ENCODE measurements around the gene CCDC91. TPM values are rescaled to one million over a fixed set of nuclear protein-coding genes. Genes with fewer than 3 reads are reported as not detected.
A peak's percentile ranks its signal among the peaks of the same experiment; 100 is the strongest.

The CCDC91 gene
- total and polyA plus RNA-seq, 2 donors (not counting 1 experiment from before 2014, with no cell fraction given), result 23.9 to 47.6 TPM

- Histone ChIP-seq H3K4me2 (ENCODE audit: extremely low read depth, insufficient read depth, low read length) (no peak overlapping the region), H4K20me1 (ENCODE audit: control insufficient read depth, extremely low read depth, insufficient read depth, low read length) (no peaks in the 10 kb centered on the region), H3K4me3 (replicated peaks in 1 of 4; ENCODE audit: control extremely low read depth in 1 of 4, insufficient read depth in 1 of 4, low read depth in 3 of 4, low read length in 4 of 4) (no peak overlapping the region), H3K27ac (ENCODE audit: insufficient read depth, low read length) (no peak overlapping the region), H3K79me2 (ENCODE audit: control insufficient read depth, insufficient read depth, low read length) (no peaks in the 10 kb centered on the region), H3K9me3 (ENCODE audit: control insufficient read depth, insufficient read depth, low read depth, low read length) (no peaks in the 10 kb centered on the region), H3K9ac (ENCODE audit: insufficient read depth, low read length) (no peak overlapping the region), H3K36me3 (ENCODE audit: control insufficient read depth, insufficient read depth, low read length) (no peaks in the 10 kb centered on the region), H3K27me3 (ENCODE audit: control insufficient read depth, insufficient read depth, low read length) (no peaks in the 10 kb centered on the region), H3K4me1 (ENCODE audit: control insufficient read depth, extremely low read depth, insufficient read depth, low read length) (no peaks in the 10 kb centered on the region), H2AFZ (ENCODE audit: low read length) (no peak overlapping the region)
- TF ChIP-seq, protein P1, sequence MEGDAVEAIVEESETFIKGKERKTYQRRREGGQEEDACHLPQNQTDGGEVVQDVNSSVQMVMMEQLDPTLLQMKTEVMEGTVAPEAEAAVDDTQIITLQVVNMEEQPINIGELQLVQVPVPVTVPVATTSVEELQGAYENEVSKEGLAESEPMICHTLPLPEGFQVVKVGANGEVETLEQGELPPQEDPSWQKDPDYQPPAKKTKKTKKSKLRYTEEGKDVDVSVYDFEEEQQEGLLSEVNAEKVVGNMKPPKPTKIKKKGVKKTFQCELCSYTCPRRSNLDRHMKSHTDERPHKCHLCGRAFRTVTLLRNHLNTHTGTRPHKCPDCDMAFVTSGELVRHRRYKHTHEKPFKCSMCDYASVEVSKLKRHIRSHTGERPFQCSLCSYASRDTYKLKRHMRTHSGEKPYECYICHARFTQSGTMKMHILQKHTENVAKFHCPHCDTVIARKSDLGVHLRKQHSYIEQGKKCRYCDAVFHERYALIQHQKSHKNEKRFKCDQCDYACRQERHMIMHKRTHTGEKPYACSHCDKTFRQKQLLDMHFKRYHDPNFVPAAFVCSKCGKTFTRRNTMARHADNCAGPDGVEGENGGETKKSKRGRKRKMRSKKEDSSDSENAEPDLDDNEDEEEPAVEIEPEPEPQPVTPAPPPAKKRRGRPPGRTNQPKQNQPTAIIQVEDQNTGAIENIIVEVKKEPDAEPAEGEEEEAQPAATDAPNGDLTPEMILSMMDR (conservative IDR thresholded peaks at IDR 0.05 in 1 of 2, IDR thresholded peaks at IDR 0.05 in 1 of 2; ENCODE audit: low read depth in 1 of 2, low read length in 2 of 2), result no peak
- TF ChIP-seq EZH2 (IDR thresholded peaks at IDR 0.05; ENCODE audit: low read length, missing control alignments), result no peak
- peak in 1 of 2 donors; percentile 55 for DNase-seq (ENCODE audit: low read depth in 2 of 2)
Observed at GRCh38 chr12:28486521-28486920, 296.3 kb downstream of the CCDC91 start.

GRCh38 chr12:28489246-28489645 is 299.0 kb downstream of the CCDC91 start:
- no peak overlapping the region for H3K9ac ChIP-seq (ENCODE audit: insufficient read depth, low read length)
- DNase-seq (ENCODE audit: low read depth in 2 of 2), result peak in 1 of 2 donors; percentile 78

GRCh38 chr12:28497889-28498411 is 307.7 kb downstream of the CCDC91 start:
- H3K9me3 ChIP-seq (ENCODE audit: control insufficient read depth, insufficient read depth, low read depth, low read length), result no peaks in the 10 kb centered on the region
- H3K27ac ChIP-seq (ENCODE audit: insufficient read depth, low read length), result no peak overlapping the region
- no peak overlapping the region for H3K4me2 ChIP-seq (ENCODE audit: extremely low read depth, insufficient read depth, low read length)
- H3K79me2 ChIP-seq (ENCODE audit: control insufficient read depth, insufficient read depth, low read length), result no peaks in the 10 kb centered on the region
- no peak overlapping the region for H2AFZ ChIP-seq (ENCODE audit: low read length)
- no peak overlapping the region for H3K9ac ChIP-seq (ENCODE audit: insufficient read depth, low read length)
- peak; percentile 25 to 65 for DNase-seq (ENCODE audit: low read depth in 2 of 2)
- H4K20me1 ChIP-seq (ENCODE audit: control insufficient read depth, extremely low read depth, insufficient read depth, low read length), result no peaks in the 10 kb centered on the region
- no peaks in the 10 kb centered on the region for H3K36me3 ChIP-seq (ENCODE audit: control insufficient read depth, insufficient read depth, low read length)
- no peak overlapping the region for H3K4me3 ChIP-seq (replicated peaks in 1 of 4; ENCODE audit: control extremely low read depth in 1 of 4, insufficient read depth in 1 of 4, low read depth in 3 of 4, low read length in 4 of 4)
- H3K4me1 ChIP-seq (ENCODE audit: control insufficient read depth, extremely low read depth, insufficient read depth, low read length), result peaks cover 2% of the 10 kb centered on the region
- TF ChIP-seq, protein P1 (conservative IDR thresholded peaks at IDR 0.05 in 1 of 2, IDR thresholded peaks at IDR 0.05 in 1 of 2; ENCODE audit: low read depth in 1 of 2, low read length in 2 of 2), result no peak
- no peak for TF ChIP-seq EZH2 (IDR thresholded peaks at IDR 0.05; ENCODE audit: low read length, missing control alignments)
- no peaks in the 10 kb centered on the region for H3K27me3 ChIP-seq (ENCODE audit: control insufficient read depth, insufficient read depth, low read length)

More at GRCh38 chr12:28489246-28489645, 299.0 kb downstream of the CCDC91 start:
- no peak overlapping the region for H3K4me3 ChIP-seq (replicated peaks in 1 of 4; ENCODE audit: control extremely low read depth in 1 of 4, insufficient read depth in 1 of 4, low read depth in 3 of 4, low read length in 4 of 4)
- no peaks in the 10 kb centered on the region for H3K36me3 ChIP-seq (ENCODE audit: control insufficient read depth, insufficient read depth, low read length)
- H3K27ac ChIP-seq (ENCODE audit: insufficient read depth, low read length), result no peak overlapping the region
- no peak for TF ChIP-seq EZH2 (IDR thresholded peaks at IDR 0.05; ENCODE audit: low read length, missing control alignments)
- no peaks in the 10 kb centered on the region for H4K20me1 ChIP-seq (ENCODE audit: control insufficient read depth, extremely low read depth, insufficient read depth, low read length)
- H3K27me3 ChIP-seq (ENCODE audit: control insufficient read depth, insufficient read depth, low read length), result no peaks in the 10 kb centered on the region
- no peak overlapping the region for H3K4me2 ChIP-seq (ENCODE audit: extremely low read depth, insufficient read depth, low read length)
- H3K79me2 ChIP-seq (ENCODE audit: control insufficient read depth, insufficient read depth, low read length), result no peaks in the 10 kb centered on the region
- H2AFZ ChIP-seq (ENCODE audit: low read length), result no peak overlapping the region
- no peaks in the 10 kb centered on the region for H3K9me3 ChIP-seq (ENCODE audit: control insufficient read depth, insufficient read depth, low read depth, low read length)
- H3K4me1 ChIP-seq (ENCODE audit: control insufficient read depth, extremely low read depth, insufficient read depth, low read length), result no peaks in the 10 kb centered on the region

Data from fibroblast of lung (primary cell).